HG03432 (cell line): ENCODE data around the gene NRCAM.
"Not testable (repeated sequence)": the region's sequence is repeated elsewhere in the genome, so short reads cannot be mapped to it uniquely, and the experiment has no call there.

Experiments
- ATAC-seq: cut with Tn5 transposase; IDR thresholded peaks from one replicate; pipeline ENCODE4 v1.9.1; 2021; ENCODE audit warnings: mild to moderate bottlenecking, moderate library complexity; ENCODE audit not compliant: unreplicated experiment

The NRCAM gene

GRCh38 chr7:108403597-108404217 is 52.5 kb downstream of the NRCAM start:
- no peak for ATAC-seq

- ATAC-seq, result peak; percentile 53
These were observed 53.4 kb downstream of the NRCAM start for GRCh38 chr7:108402865-108403264.

GRCh38 chr7:108396080-108396479 is 60.2 kb downstream of the NRCAM start:
- ATAC-seq, result no peak

GRCh38 chr7:108395426-108395825 is 60.8 kb downstream of the NRCAM start:
- no peak for ATAC-seq

- ATAC-seq, result not testable (repeated sequence)
These were observed 63.1 kb downstream of the NRCAM start for GRCh38 chr7:108393097-108393496.

- not testable (repeated sequence) for ATAC-seq
These were observed 68.5 kb downstream of the NRCAM start for GRCh38 chr7:108387686-108388085.

GRCh38 chr7:108385834-108386422 is 70.3 kb downstream of the NRCAM start:
- ATAC-seq, result peak; percentile 80

- ATAC-seq, result peak; percentile 73
These were observed 71.3 kb downstream of the NRCAM start for GRCh38 chr7:108384716-108385483.

- ATAC-seq, result no peak
These were observed 73.3 kb downstream of the NRCAM start for GRCh38 chr7:108382932-108383331.

GRCh38 chr7:108380517-108380916 is 75.7 kb downstream of the NRCAM start:
- ATAC-seq, result no peak

- no peak for ATAC-seq
These were observed 80.0 kb downstream of the NRCAM start for GRCh38 chr7:108376206-108376605.

GRCh38 chr7:108375668-108376067 is 80.6 kb downstream of the NRCAM start:
- peak; percentile 64 for ATAC-seq

- ATAC-seq, result peak; percentile 40
These were observed 81.3 kb downstream of the NRCAM start for GRCh38 chr7:108374899-108375298.

- ATAC-seq, result no peak
These were observed 83.6 kb downstream of the NRCAM start for GRCh38 chr7:108372618-108373017.

- no peak for ATAC-seq
These were observed 85.6 kb downstream of the NRCAM start for GRCh38 chr7:108370616-108371015.

- no peak for ATAC-seq
These were observed 87.8 kb downstream of the NRCAM start for GRCh38 chr7:108368466-108368865.

GRCh38 chr7:108367946-108368345 is 88.3 kb downstream of the NRCAM start:
- ATAC-seq, result no peak

GRCh38 chr7:108367314-108367713 is 88.9 kb downstream of the NRCAM start:
- ATAC-seq, result no peak

- ATAC-seq, result no peak
These were observed 92.6 kb downstream of the NRCAM start for GRCh38 chr7:108363659-108364058.

GRCh38 chr7:108360058-108360800 is 96.0 kb downstream of the NRCAM start:
- ATAC-seq, result no peak

- no peak for ATAC-seq
These were observed 97.7 kb downstream of the NRCAM start for GRCh38 chr7:108358553-108358952.
